ENCODE measurements around the gene WDR5. TPM values are rescaled to one million over a fixed set of nuclear protein-coding genes. Genes with fewer than 3 reads are reported as not detected.

Gene WDR5
- total and polyA plus RNA-seq, 10 of the 15 experiments (the other 5 are each of a cell fraction or from before 2014, with no cell fraction given) = 1.4 to 43.7 (median 33.2) TPM

- SMC1A ChIA-PET (ENCODE audit: uncharacterized antibody, unreplicated experiment) = interaction anchor here (0.8 to 2.5 kb wide), 6 partner anchors 8 to 274 kb away, joined by 3 to 14 read pairs (median 3); no protein-coding TSS in a partner anchor
- intact Hi-C loops (cut with micrococcal nuclease; ENCODE audit: unreplicated experiment) = loop anchor here (2.0 kb wide), 1 partner anchor 45 kb away; no protein-coding TSS in a partner anchor
- Histone ChIP-seq H2AFZ (ENCODE audit: control insufficient read depth, low read depth, low read length) (no peak overlapping the region), H3K4me3 (no peak overlapping the region), H3K79me2 (ENCODE audit: control insufficient read depth, insufficient read depth, low read length) (no peaks in the 10 kb centered on the region), H3K27ac (ENCODE audit: control insufficient read depth, insufficient read depth) (no peak overlapping the region), H3K4me1 (ENCODE audit: control insufficient read depth, insufficient read depth, low read length) (no peaks in the 10 kb centered on the region), H4K20me1 (ENCODE audit: control insufficient read depth, insufficient read depth) (no peaks in the 10 kb centered on the region), H3K36me3 (ENCODE audit: control insufficient read depth in 2 of 2, insufficient read depth in 2 of 2, low read length in 1 of 2) (no peaks in the 10 kb centered on the region), H3K4me2 (ENCODE audit: control insufficient read depth, insufficient read depth) (no peak overlapping the region), H3K9me3 (replicated peaks; ENCODE audit: control insufficient read depth, insufficient read depth, low read length) (peaks cover 2% of the 10 kb centered on the region; the same call in 1 of the 3 replicates), H3K9ac (ENCODE audit: control insufficient read depth, insufficient read depth, low read length) (no peak overlapping the region), H3K27me3 (replicated peaks in 1 of 2; ENCODE audit: control insufficient read depth in 2 of 2, insufficient read depth in 2 of 2, low read length in 1 of 2) (no peaks in the 10 kb centered on the region)
- in situ Hi-C loops (cut with MboI) = no loop called here
- no peak for FAIRE-seq
- no TSS peak for BruUV-seq (replicated peaks)
- TF ChIP-seq CHD4 (IDR thresholded peaks at IDR 0.05) = no peak
- no peak for TF ChIP-seq POLR2A (IDR thresholded peaks at IDR 0.05; ENCODE audit: low read depth, low read length)
- TF ChIP-seq CEBPB (IDR thresholded peaks at IDR 0.05; ENCODE audit: borderline replicate concordance in 1 of 2, low read depth in 2 of 2, low read length in 2 of 2) = no peak
- no peak for TF ChIP-seq CHD1 (IDR thresholded peaks at IDR 0.05; ENCODE audit: low read depth, low read length)
- no peak for TF ChIP-seq NRF1 (conservative IDR thresholded peaks at IDR 0.05; ENCODE audit: low read depth, low read length)
- no peak for TF ChIP-seq RELB (IDR thresholded peaks at IDR 0.05; ENCODE audit: low read depth)
- no peak for TF ChIP-seq IRF3 (IDR thresholded peaks at IDR 0.05)
- TF ChIP-seq NBN (IDR thresholded peaks at IDR 0.05) = no peak
- no peak for TF ChIP-seq ZSCAN29 (IDR thresholded peaks at IDR 0.05)
- TF ChIP-seq GATAD2B (conservative IDR thresholded peaks at IDR 0.05; ENCODE audit: low read depth) = no peak
- no peak for TF ChIP-seq PBX3 (IDR thresholded peaks at IDR 0.05; ENCODE audit: insufficient replicate concordance, low read depth, low read length)
- no peak for TF ChIP-seq PAX5 (IDR thresholded peaks at IDR 0.05; ENCODE audit: borderline replicate concordance, low read depth, low read length)
- no peak for TF ChIP-seq KAT2A (conservative IDR thresholded peaks at IDR 0.05; ENCODE audit: control insufficient read depth, low read depth, low read length)
- TF ChIP-seq ZNF217 (IDR thresholded peaks at IDR 0.05) = no peak
- no peak for TF ChIP-seq WRNIP1 (IDR thresholded peaks at IDR 0.05; ENCODE audit: borderline replicate concordance, low read depth, low read length)
- no peak for TF ChIP-seq BCL3 (IDR thresholded peaks at IDR 0.05; ENCODE audit: borderline replicate concordance, insufficient read depth, low read depth, low read length, poor library complexity, severe bottlenecking)
- no peak for TF ChIP-seq SREBF2 (IDR thresholded peaks at IDR 0.05; ENCODE audit: low read length)
- 28% methylated on average over 23 of the region's 23 CpGs for WGBS (ENCODE audit: insufficient coverage, insufficient replicate concordance, low lambda C conversion rate, missing lambda C conversion rate)
- POLR2A ChIA-PET = no interaction called here
- ATAC-seq = no peak
- CTCF ChIA-PET = interaction anchor here (0.6 to 2.3 kb wide), 18 partner anchors 7 to 747 kb away, joined by 3 to 22 read pairs (median 4); no protein-coding TSS in a partner anchor
- RAD21 ChIA-PET (ENCODE audit: unreplicated experiment) = interaction anchor here (1.0 to 1.9 kb wide), 3 partner anchors 8 to 274 kb away, joined by 3 to 22 read pairs (median 3); no protein-coding TSS in a partner anchor
- no peak for DNase-seq (ENCODE audit: low read depth, low spot score)
These were observed 35.7 kb downstream of the WDR5 start for GRCh38 chr9:134171316-134172197.

Data from GM12878 (cell line).